H9 (cell line): ENCODE results near the gene PTBP3. TPM values are rescaled to one million over a fixed set of nuclear protein-coding genes. Genes with fewer than 3 reads are reported as not detected.

Experiments
- DNase-seq: peaks from one replicate; pipeline ENCODE4 v3.0.0-alpha.2; 2017
- H2AFZ ChIP-seq: one replicate; pipeline ENCODE4 v1.6.1; 2013; ENCODE audit warnings: mild to moderate bottlenecking, low read length, control low read depth, moderate library complexity
- H2AK5ac ChIP-seq: 2 replicates; pipeline ENCODE4 v1.6.1; 2013; ENCODE audit warnings: low read length, control low read depth, mixed read lengths; ENCODE audit not compliant: insufficient read length
- H2BK120ac ChIP-seq: one replicate; pipeline ENCODE4 v1.6.1; 2013; ENCODE audit warnings: low read depth, mild to moderate bottlenecking, low read length, control low read depth, inconsistent platforms; ENCODE audit not compliant: poor library complexity, severe bottlenecking
- H2BK12ac ChIP-seq: 2 replicates; pipeline ENCODE4 v1.6.1; 2013; ENCODE audit warnings: low read length, control low read depth, mixed read lengths, low read depth; ENCODE audit not compliant: insufficient read length
- H2BK15ac ChIP-seq: 2 replicates; pipeline ENCODE4 v1.6.1; 2013; ENCODE audit warnings: low read depth, low read length, control low read depth
- H2BK20ac ChIP-seq: one replicate; pipeline ENCODE4 v1.6.1; 2013; ENCODE audit warnings: low read depth, mild to moderate bottlenecking, low read length, control low read depth, inconsistent platforms; ENCODE audit not compliant: poor library complexity, severe bottlenecking
- H2BK5ac ChIP-seq: 2 replicates; pipeline ENCODE4 v1.6.1; 2013; ENCODE audit warnings: low read length, control low read depth, mixed read lengths; ENCODE audit not compliant: insufficient read length
- H3K14ac ChIP-seq: 2 replicates; pipeline ENCODE4 v1.6.1; 2013; ENCODE audit warnings: low read length, control low read depth; ENCODE audit not compliant: insufficient read depth
- H3K18ac ChIP-seq: 2 replicates; pipeline ENCODE4 v1.6.1; 2013; ENCODE audit warnings: low read depth, mild to moderate bottlenecking, mixed read lengths, low read length, control low read depth; ENCODE audit not compliant: insufficient read length
- H3K23ac ChIP-seq: 2 replicates; pipeline ENCODE4 v1.6.1; 2013; ENCODE audit warnings: low read length, control low read depth, mixed read lengths, low read depth; ENCODE audit not compliant: insufficient read length
- H3K23me2 ChIP-seq: 2 replicates; pipeline ENCODE4 v1.6.1; 2013; ENCODE audit warnings: low read depth, mild to moderate bottlenecking, mixed read lengths, low read length, control low read depth; ENCODE audit not compliant: insufficient read length, poor library complexity, severe bottlenecking
- H3K27ac ChIP-seq: 2 replicates; pipeline ENCODE4 v1.5.1; 2013; ENCODE audit warnings: low read length, control low read depth, mixed read lengths, low read depth; ENCODE audit not compliant: insufficient read length
- H3K27me3 ChIP-seq: 2 replicates; pipeline ENCODE4 v1.6.1; 2013; ENCODE audit warnings: low read length, control low read depth, inconsistent platforms; ENCODE audit not compliant: insufficient read depth
- H3K4ac ChIP-seq: 2 replicates; pipeline ENCODE4 v1.6.1; 2013; ENCODE audit warnings: low read depth, mild to moderate bottlenecking, control low read depth, inconsistent platforms, low read length, moderate library complexity
- H3K4me1 ChIP-seq: 2 replicates; pipeline ENCODE4 v1.6.1; 2013; ENCODE audit warnings: low read length, control low read depth, inconsistent platforms; ENCODE audit not compliant: insufficient read depth
- H3K4me2 ChIP-seq: 2 replicates; pipeline ENCODE4 v1.6.1; 2013; ENCODE audit warnings: low read length, control low read depth, mixed read lengths; ENCODE audit not compliant: insufficient read length, insufficient read depth
- H3K56ac ChIP-seq: 2 replicates; pipeline ENCODE4 v1.6.1; 2013; ENCODE audit warnings: low read depth, mild to moderate bottlenecking, mixed read lengths, low read length, control low read depth; ENCODE audit not compliant: insufficient read length
- H3K79me1 ChIP-seq: 2 replicates; pipeline ENCODE4 v1.6.1; 2013; ENCODE audit warnings: low read depth, mild to moderate bottlenecking, moderate library complexity, low read length, control low read depth, inconsistent platforms; ENCODE audit not compliant: insufficient read depth, poor library complexity, severe bottlenecking
- H3K79me2 ChIP-seq: 2 replicates; pipeline ENCODE4 v1.6.1; 2013; ENCODE audit warnings: low read length, control low read depth, inconsistent platforms; ENCODE audit not compliant: insufficient read depth
- H3K9ac ChIP-seq: 2 replicates; pipeline ENCODE4 v1.6.1; 2013; ENCODE audit warnings: low read length, control low read depth, mixed read lengths; ENCODE audit not compliant: insufficient read length; ENCODE audit errors: extremely low read depth
- H3K9me3 ChIP-seq: one replicate; pipeline ENCODE4 v1.6.1; 2013; ENCODE audit warnings: low read depth, low read length, inconsistent platforms; ENCODE audit not compliant: control insufficient read depth
- H3T11ph ChIP-seq: one replicate; pipeline ENCODE4 v1.6.1; 2013; ENCODE audit warnings: mild to moderate bottlenecking, low read length, control low read depth, inconsistent platforms
- H4K20me1 ChIP-seq: one replicate; pipeline ENCODE4 v1.6.1; 2013; ENCODE audit not compliant: control insufficient read depth, insufficient read length, insufficient read depth
- H4K5ac ChIP-seq: 2 replicates; pipeline ENCODE4 v1.6.1; 2013; ENCODE audit warnings: low read depth, mild to moderate bottlenecking, mixed read lengths, low read length, control low read depth; ENCODE audit not compliant: insufficient read length
- H4K8ac ChIP-seq: replicated peaks from 2 replicates; pipeline ENCODE4 v1.6.1; 2013; ENCODE audit warnings: low read length, control low read depth, mixed read lengths, low read depth; ENCODE audit not compliant: insufficient read length
- H4K91ac ChIP-seq: 2 replicates; pipeline ENCODE4 v1.6.1; 2013; ENCODE audit warnings: low read depth, mild to moderate bottlenecking, moderate library complexity, mixed read lengths, low read length, control low read depth; ENCODE audit not compliant: insufficient read length
- H3K27ac Mint-ChIP-seq, 3 experiments: 2 replicates in 2 of 3; 3 replicates in 1 of 3; pipeline ENCODE4 v1.8.0; 2020 to 2021; ENCODE audit warnings: mixed read lengths in 3 of 3, mild to moderate bottlenecking in 1 of 3, moderate library complexity in 1 of 3
- H3K27me3 Mint-ChIP-seq: 2 replicates; pipeline ENCODE4 v1.8.0; 2021; ENCODE audit warnings: low read depth, mild to moderate bottlenecking, moderate library complexity, mixed read lengths
- H3K36me3 Mint-ChIP-seq, 3 experiments: 2 replicates in 2 of 3; 3 replicates in 1 of 3; pipeline ENCODE4 v1.8.0; 2020 to 2021; ENCODE audit warnings: low read depth in 3 of 3, mixed read lengths in 3 of 3; ENCODE audit not compliant: insufficient read depth in 1 of 3
- H3K4me1 Mint-ChIP-seq, 2 experiments: 2 replicates each; pipeline ENCODE4 v1.8.0; 2020; ENCODE audit warnings: mixed read lengths in 2 of 2
- H3K4me3 Mint-ChIP-seq, 2 experiments: 2 replicates in 1 of 2; 3 replicates in 1 of 2; pipeline ENCODE4 v1.8.0; 2020 to 2021; ENCODE audit warnings: mild to moderate bottlenecking in 2 of 2, mixed read lengths in 2 of 2, moderate library complexity in 1 of 2
- H3K9me3 Mint-ChIP-seq, 2 experiments: 2 replicates in 1 of 2; 3 replicates in 1 of 2; pipeline ENCODE4 v1.8.0; 2020; ENCODE audit warnings: mild to moderate bottlenecking in 2 of 2, mixed read lengths in 2 of 2, moderate library complexity in 1 of 2
- CTCF ChIP-seq: fragments of 200-600 bp; sonication (generic); conservative IDR thresholded peaks from 3 replicates; pipeline ENCODE4 v1.8.0; 2021; ENCODE audit warnings: antibody characterized with exemption, mild to moderate bottlenecking
- WGBS: extraction: QIAGEN DNeasy Blood & Tissue Kit; methylation state at CpG from one replicate; pipeline ENCODE4 v1.1.7; 2013; ENCODE audit warnings: missing lambda C conversion rate, low lambda C conversion rate, mixed read lengths; ENCODE audit not compliant: insufficient read length; ENCODE audit errors: extremely low coverage; 5-methylcytosine and 5-hydroxymethylcytosine counted together
- total RNA-seq: library from RNA; stranded (reverse); gene quantifications from 2 replicates; pipeline ENCODE4 v1.2.1, GENCODE V29; 2021

Gene PTBP3
- total RNA-seq, 1 experiment from 2014 or later, result 89.5 TPM

- no peak overlapping the region for H3T11ph ChIP-seq
- Mint-ChIP-seq H3K4me1 (peaks cover 8 to 12% of the 10 kb centered on the region in 2 experiments), H3K27me3 (no peaks in the 10 kb centered on the region), H3K9me3 (no peaks in the 10 kb centered on the region; a peak in 2 of 5 replicates), H3K36me3 (no peaks in the 10 kb centered on the region), H3K4me3 (no peak overlapping the region), H3K27ac (no peak overlapping the region)
- no CpG with 5 or more reads among the region's 1 CpG for WGBS
- no peak overlapping the region for H4K8ac ChIP-seq
- H3K27me3 ChIP-seq, result no peaks in the 10 kb centered on the region
- H3K9ac ChIP-seq, result no peak overlapping the region
- no peaks in the 10 kb centered on the region for H3K23me2 ChIP-seq
- H2BK120ac ChIP-seq, result no peak overlapping the region
- no peaks in the 10 kb centered on the region for H3K9me3 ChIP-seq
- no peak overlapping the region for H2AK5ac ChIP-seq
- no peak overlapping the region for H3K4ac ChIP-seq
- H3K4me2 ChIP-seq, result no peak overlapping the region
- H3K27ac ChIP-seq, result no peak overlapping the region
- H4K5ac ChIP-seq, result no peak overlapping the region
- H3K4me1 ChIP-seq, result no peaks in the 10 kb centered on the region; the same call in 1 of the 2 replicates
- no peak overlapping the region for H2BK5ac ChIP-seq
- H3K79me2 ChIP-seq, result no peaks in the 10 kb centered on the region
- no peaks in the 10 kb centered on the region for H4K20me1 ChIP-seq
- H3K79me1 ChIP-seq, result no peaks in the 10 kb centered on the region
- no peak overlapping the region for H2BK12ac ChIP-seq
- no peak overlapping the region for H3K56ac ChIP-seq
- no peak overlapping the region for H3K14ac ChIP-seq
- no peak overlapping the region for H2BK20ac ChIP-seq
- no peak for TF ChIP-seq CTCF
- H3K23ac ChIP-seq, result no peak overlapping the region
- no peak overlapping the region for H3K18ac ChIP-seq
- DNase-seq, result no peak
- H2AFZ ChIP-seq, result no peak overlapping the region
- no peak overlapping the region for H4K91ac ChIP-seq
- no peak overlapping the region for H2BK15ac ChIP-seq
Measured at GRCh38 chr9:112354081-112354743, 20.8 kb upstream of the PTBP3 start.
